OCI-LY7 (cell line): ENCODE measurements around the gene ACADS. TPM values are rescaled to one million over a fixed set of nuclear protein-coding genes. Genes with fewer than 3 reads are reported as not detected.
A peak's percentile ranks its signal among the peaks of the same experiment; 100 is the strongest.

Experiments used
- BruUV-seq: library from RNA; stranded (reverse); fragments of 400-500 nt; replicated peaks from 2 replicates; lab custom pipeline; 2021; lab: Mats Ljungman, UMichigan
- CTCF ChIA-PET: fragments of 300-600 bp; sonication (Branson Sonifier 250); formaldehyde crosslinking; loops from one replicate; lab custom pipeline; 2022; ENCODE audit warnings: antibody characterized with exemption; ENCODE audit not compliant: unreplicated experiment; lab: Charles Lee
- POLR2A ChIA-PET: fragments of 300-600 bp; sonication (Branson Sonifier 250); formaldehyde crosslinking; loops from one replicate; lab custom pipeline; 2022; ENCODE audit warnings: antibody characterized with exemption; lab: Charles Lee
- DNase-seq: peaks from one replicate; pipeline ENCODE4 v3.0.0-alpha.2; 2015; ENCODE audit warnings: low spot score
- H2AFZ ChIP-seq: fragments of 200-600 bp; sonication (generic), shearing (Covaris generic); 2 replicates; pipeline ENCODE4 v1.6.1; 2014; ENCODE audit warnings: mild to moderate bottlenecking, antibody characterized with exemption, low read length, moderate library complexity
- H3K27ac ChIP-seq: fragments of 200-600 bp; sonication (generic); 2 replicates; pipeline ENCODE4 v1.5.1; 2014; ENCODE audit warnings: mixed run types, low read depth, mild to moderate bottlenecking, moderate library complexity, low read length, inconsistent platforms; ENCODE audit not compliant: poor library complexity, severe bottlenecking
- H3K36me3 ChIP-seq: fragments of 200-600 bp; sonication (generic); 2 replicates; pipeline ENCODE4 v1.6.1; 2014; ENCODE audit warnings: mild to moderate bottlenecking, antibody characterized with exemption, low read length, moderate library complexity, mixed read lengths; ENCODE audit not compliant: insufficient read depth
- H3K4me1 ChIP-seq: fragments of 200-600 bp; sonication (generic); 2 replicates; pipeline ENCODE4 v1.5.1; 2014; ENCODE audit warnings: mild to moderate bottlenecking, low read length; ENCODE audit not compliant: insufficient read depth, poor library complexity, severe bottlenecking
- H3K4me2 ChIP-seq: fragments of 200-600 bp; sonication (generic); 2 replicates; pipeline ENCODE4 v1.6.1; 2014; ENCODE audit warnings: mild to moderate bottlenecking, low read length
- H3K4me3 ChIP-seq: fragments of 200-600 bp; sonication (generic); 2 replicates; pipeline ENCODE4 v1.5.1; 2014; ENCODE audit warnings: mild to moderate bottlenecking, low read depth, low read length; ENCODE audit not compliant: poor library complexity, severe bottlenecking
- H3K79me2 ChIP-seq: fragments of 200-600 bp; sonication (generic); 2 replicates; pipeline ENCODE4 v1.6.1; 2016; ENCODE audit warnings: low read depth, mild to moderate bottlenecking, low read length, moderate library complexity, mixed read lengths; ENCODE audit not compliant: insufficient read depth
- H3K9me2 ChIP-seq: fragments of 200-600 bp; sonication (generic); 2 replicates; pipeline ENCODE4 v1.6.1; 2016; ENCODE audit warnings: mild to moderate bottlenecking, low read length, mixed read lengths; ENCODE audit not compliant: insufficient read depth
- H3K9me3 ChIP-seq: fragments of 200-600 bp; sonication (generic); 2 replicates; pipeline ENCODE4 v1.6.1; 2014; ENCODE audit warnings: mild to moderate bottlenecking, mixed run types, low read length, mixed read lengths
- H4K20me1 ChIP-seq: fragments of 200-600 bp; sonication (generic); 2 replicates; pipeline ENCODE4 v1.6.1; 2014; ENCODE audit warnings: mild to moderate bottlenecking, antibody characterized with exemption, low read length, moderate library complexity, mixed read lengths; ENCODE audit not compliant: insufficient read depth
- EZH2phosphoT487 ChIP-seq: fragments of 200-600 bp; sonication (generic); IDR thresholded peaks from 2 replicates; pipeline ENCODE4 v1.6.1; 2018; ENCODE audit warnings: low read depth, borderline replicate concordance, mild to moderate bottlenecking, mixed run types, antibody characterized with exemption, low read length, moderate library complexity, mixed read lengths
- intact Hi-C: fragments of 100-400 bp; cut with micrococcal nuclease; formaldehyde crosslinking; loops from one replicate; pipeline ENCODE4 v1.10.0; 2022; ENCODE audit not compliant: unreplicated experiment
- total RNA-seq, 2 experiments: library from RNA; depleted of rRNA in 1 of 2; stranded (reverse); fragments of >200 nt in 1 of 2; shearing (Covaris generic) in 1 of 2; gene quantifications; 2 replicates each; pipeline ENCODE4 v1.2.3, GENCODE V29; 2014 to 2022
- TF ChIP-seq, protein P1 (sequence below): fragments of 200-600 bp; sonication (generic); conservative IDR thresholded peaks from 2 replicates; pipeline ENCODE4 v1.5.1; 2014; ENCODE audit warnings: mild to moderate bottlenecking, antibody characterized with exemption, low read length, moderate library complexity, mixed read lengths

ACADS gene
- total RNA-seq, 2 experiments from 2014 or later: 8.8 to 11.2 TPM

DNA sequence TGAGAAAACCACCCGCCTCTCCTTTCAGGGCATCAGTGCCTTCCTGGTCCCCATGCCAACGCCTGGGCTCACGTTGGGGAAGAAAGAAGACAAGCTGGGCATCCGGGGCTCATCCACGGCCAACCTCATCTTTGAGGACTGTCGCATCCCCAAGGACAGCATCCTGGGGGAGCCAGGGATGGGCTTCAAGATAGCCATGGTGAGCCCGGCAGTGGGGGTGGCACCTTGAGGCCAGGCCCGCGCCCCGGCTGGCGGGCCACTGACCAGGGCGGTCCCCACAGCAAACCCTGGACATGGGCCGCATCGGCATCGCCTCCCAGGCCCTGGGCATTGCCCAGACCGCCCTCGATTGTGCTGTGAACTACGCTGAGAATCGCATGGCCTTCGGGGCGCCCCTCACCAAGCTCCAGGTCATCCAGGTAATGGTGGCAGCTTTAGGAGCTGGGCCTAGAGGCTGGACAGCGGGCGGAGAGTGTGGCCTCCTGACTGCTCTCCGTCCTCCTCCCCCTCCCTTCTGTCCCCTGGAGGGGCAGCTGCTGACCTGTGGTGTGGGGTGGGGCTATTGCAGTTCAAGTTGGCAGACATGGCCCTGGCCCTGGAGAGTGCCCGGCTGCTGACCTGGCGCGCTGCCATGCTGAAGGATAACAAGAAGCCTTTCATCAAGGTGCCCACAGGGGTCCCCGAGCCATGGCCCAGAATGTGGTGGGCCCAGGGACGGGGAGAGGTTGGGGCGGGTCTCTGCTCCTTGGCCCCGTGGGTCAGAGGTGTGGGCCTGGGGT lies 12.8 kb downstream of the ACADS start:
- H3K4me3 ChIP-seq: no peak overlapping the region
- H2AFZ ChIP-seq: no peak overlapping the region
- H4K20me1 ChIP-seq: no peaks in the 10 kb centered on the region
- no peaks in the 10 kb centered on the region for H3K4me1 ChIP-seq
- no peaks in the 10 kb centered on the region for H3K9me3 ChIP-seq
- H3K79me2 ChIP-seq: no peaks in the 10 kb centered on the region
- ChIA-PET CTCF (no interaction called here), POLR2A (interaction anchor here (0.6 kb wide), 1 partner anchor 220 kb away, joined by 3 read pairs; no protein-coding TSS in a partner anchor)
- H3K4me2 ChIP-seq: no peak overlapping the region
- no peaks in the 10 kb centered on the region for H3K9me2 ChIP-seq
- no TSS peak for BruUV-seq
- no peak for DNase-seq
- no peak for TF ChIP-seq EZH2phosphoT487
- TF ChIP-seq, protein P1, sequence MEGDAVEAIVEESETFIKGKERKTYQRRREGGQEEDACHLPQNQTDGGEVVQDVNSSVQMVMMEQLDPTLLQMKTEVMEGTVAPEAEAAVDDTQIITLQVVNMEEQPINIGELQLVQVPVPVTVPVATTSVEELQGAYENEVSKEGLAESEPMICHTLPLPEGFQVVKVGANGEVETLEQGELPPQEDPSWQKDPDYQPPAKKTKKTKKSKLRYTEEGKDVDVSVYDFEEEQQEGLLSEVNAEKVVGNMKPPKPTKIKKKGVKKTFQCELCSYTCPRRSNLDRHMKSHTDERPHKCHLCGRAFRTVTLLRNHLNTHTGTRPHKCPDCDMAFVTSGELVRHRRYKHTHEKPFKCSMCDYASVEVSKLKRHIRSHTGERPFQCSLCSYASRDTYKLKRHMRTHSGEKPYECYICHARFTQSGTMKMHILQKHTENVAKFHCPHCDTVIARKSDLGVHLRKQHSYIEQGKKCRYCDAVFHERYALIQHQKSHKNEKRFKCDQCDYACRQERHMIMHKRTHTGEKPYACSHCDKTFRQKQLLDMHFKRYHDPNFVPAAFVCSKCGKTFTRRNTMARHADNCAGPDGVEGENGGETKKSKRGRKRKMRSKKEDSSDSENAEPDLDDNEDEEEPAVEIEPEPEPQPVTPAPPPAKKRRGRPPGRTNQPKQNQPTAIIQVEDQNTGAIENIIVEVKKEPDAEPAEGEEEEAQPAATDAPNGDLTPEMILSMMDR: peak; percentile 41; the same call in 1 of the 2 replicates
- no peak overlapping the region for H3K27ac ChIP-seq
- no peaks in the 10 kb centered on the region for H3K36me3 ChIP-seq
- intact Hi-C loops: loop anchor here (1.0 kb wide), 1 partner anchor 233 kb away; no protein-coding TSS in a partner anchor

DNA sequence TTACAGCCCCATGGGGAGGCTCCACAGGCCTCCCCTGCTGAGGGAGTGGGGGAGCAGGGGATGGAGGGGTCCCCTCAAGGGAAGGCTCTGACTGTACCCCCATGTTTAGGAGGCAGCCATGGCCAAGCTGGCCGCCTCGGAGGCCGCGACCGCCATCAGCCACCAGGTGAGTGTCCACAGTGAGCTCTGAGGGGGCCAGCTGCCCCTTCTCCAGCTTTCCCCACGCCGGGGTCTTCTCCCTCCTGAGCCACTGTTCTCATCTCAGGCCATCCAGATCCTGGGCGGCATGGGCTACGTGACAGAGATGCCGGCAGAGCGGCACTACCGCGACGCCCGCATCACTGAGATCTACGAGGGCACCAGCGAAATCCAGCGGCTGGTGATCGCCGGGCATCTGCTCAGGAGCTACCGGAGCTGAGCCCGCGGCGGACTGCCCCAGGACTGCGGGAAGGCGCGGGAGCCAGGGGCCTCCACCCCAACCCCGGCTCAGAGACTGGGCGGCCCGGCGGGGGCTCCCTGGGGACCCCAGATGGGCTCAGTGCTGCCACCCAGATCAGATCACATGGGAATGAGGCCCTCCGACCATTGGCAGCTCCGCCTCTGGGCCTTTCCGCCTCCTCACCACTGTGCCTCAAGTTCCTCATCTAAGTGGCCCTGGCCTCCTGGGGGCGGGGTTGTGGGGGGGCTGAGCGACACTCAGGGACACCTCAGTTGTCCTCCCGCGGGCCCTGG lies 13.6 kb downstream of the ACADS start:
- H3K79me2 ChIP-seq: no peaks in the 10 kb centered on the region
- H2AFZ ChIP-seq: no peak overlapping the region
- H4K20me1 ChIP-seq: no peaks in the 10 kb centered on the region
- TF ChIP-seq EZH2phosphoT487: no peak
- TF ChIP-seq, protein P1: no peak
- no peaks in the 10 kb centered on the region for H3K9me2 ChIP-seq
- intact Hi-C loops: no loop called here
- no peaks in the 10 kb centered on the region for H3K36me3 ChIP-seq
- ChIA-PET POLR2A (no interaction called here), CTCF (no interaction called here)
- no peaks in the 10 kb centered on the region for H3K4me1 ChIP-seq
- H3K27ac ChIP-seq: no peak overlapping the region
- DNase-seq: no peak
- H3K9me3 ChIP-seq: no peaks in the 10 kb centered on the region
- no peak overlapping the region for H3K4me2 ChIP-seq
- BruUV-seq: no TSS peak
- H3K4me3 ChIP-seq: no peak overlapping the region
